GM12873 (cell line): ENCODE results near the gene KRTAP4-9.

ENCODE experiments used
- CTCF ChIP-seq: IDR thresholded peaks from 2 replicates; pipeline ENCODE4 v1.5.1; 2012; ENCODE audit warnings: low read depth, mild to moderate bottlenecking, moderate library complexity, low read length, control low read depth; ENCODE audit not compliant: insufficient read depth; ENCODE audit errors: missing control alignments

KRTAP4-9 gene

GRCh38 chr17:41126412-41126811 lies 21.2 kb downstream of the KRTAP4-9 start:
- no peak for TF ChIP-seq CTCF

- TF ChIP-seq CTCF: no peak
These were observed 22.2 kb downstream of the KRTAP4-9 start for GRCh38 chr17:41127371-41127770.

- TF ChIP-seq CTCF: no peak
These were observed 26.8 kb downstream of the KRTAP4-9 start for GRCh38 chr17:41131979-41132378.

GRCh38 chr17:41133880-41134735 lies 28.9 kb downstream of the KRTAP4-9 start:
- no peak for TF ChIP-seq CTCF

- TF ChIP-seq CTCF: no peak
These were observed 35.4 kb downstream of the KRTAP4-9 start, which contains the start of gene KRTAP4-6 for GRCh38 chr17:41140360-41141131. TSS of gene KRTAP4-6 (minus strand) at chr17:41140544. CDS start at chr17:41140487, 57 bp downstream.

- TF ChIP-seq CTCF: no peak
These were observed 36.2 kb downstream of the KRTAP4-9 start for GRCh38 chr17:41141361-41141760.

GRCh38 chr17:41144846-41145245 lies 39.7 kb downstream of the KRTAP4-9 start:
- no peak for TF ChIP-seq CTCF
